Measurements from ENCODE around the gene HSD3B2.

- TF ChIP-seq CTCF (IDR thresholded peaks at IDR 0.05) (no peak), EZH2 (IDR thresholded peaks at IDR 0.05) (no peak), EZH2phosphoT487 (IDR thresholded peaks at IDR 0.05) (no peak)
Observed at GRCh38 chr1:119414950-119415349, at the start of gene HSD3B2.
